Fibroblast of gingiva (primary cell): Measurements from ENCODE around the gene KIAA0825.
A peak's percentile ranks its signal among the peaks of the same experiment; 100 is the strongest.
"Not testable (repeated sequence)": the region's sequence is repeated elsewhere in the genome, so short reads cannot be mapped to it uniquely, and the experiment has no call there.

Source experiments
- DNase-seq: peaks from one replicate; pipeline ENCODE4 v3.0.0-alpha.2; 2011; ENCODE audit warnings: low read depth

The KIAA0825 gene

GRCh38 chr5:94174748-94175411 lies 443.5 kb downstream of the KIAA0825 start:
- DNase-seq: peak; percentile 31

DNA sequence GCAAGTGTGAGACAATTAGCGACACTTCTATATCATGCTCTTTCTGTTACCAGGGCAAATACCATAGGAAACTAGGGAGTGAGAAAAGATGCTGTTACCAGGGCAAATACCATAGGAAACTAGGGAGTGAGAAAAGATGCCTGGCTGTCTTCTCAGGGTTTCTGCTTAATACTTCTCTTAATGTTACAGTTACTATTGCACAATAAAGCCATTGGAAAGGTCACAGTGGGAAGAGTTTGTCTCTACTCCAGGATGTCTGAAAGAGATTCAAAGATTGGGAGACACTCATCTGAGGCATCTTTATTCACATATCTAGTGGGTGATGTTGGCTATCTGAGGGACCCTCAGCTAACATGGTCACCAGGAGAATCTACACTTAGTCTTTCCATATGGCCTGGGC lies 445.3 kb downstream of the KIAA0825 start:
- peak; percentile 12 for DNase-seq

GRCh38 chr5:94171070-94171469 lies 447.3 kb downstream of the KIAA0825 start:
- DNase-seq: not testable (repeated sequence)

DNA sequence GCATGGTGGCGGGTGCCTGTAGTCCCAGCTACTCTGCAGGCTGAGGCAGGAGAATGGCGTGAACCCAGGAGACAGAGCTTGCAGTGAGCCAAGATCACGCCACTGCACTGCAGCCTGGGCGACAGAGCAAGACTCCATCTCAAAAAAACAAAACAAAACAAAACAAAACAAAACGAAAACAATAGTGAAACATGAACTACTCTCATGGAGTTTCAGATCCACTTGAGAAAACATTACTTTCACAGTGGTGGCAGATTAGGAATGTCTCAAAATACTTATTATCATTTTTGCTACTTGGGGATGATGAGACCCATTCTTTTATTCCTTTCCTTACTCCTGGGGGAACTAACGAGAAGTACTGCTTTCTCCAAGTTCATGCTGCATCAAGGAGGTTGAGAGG lies 448.2 kb downstream of the KIAA0825 start:
- DNase-seq: not testable (repeated sequence)

- no peak for DNase-seq
Observed at GRCh38 chr5:94168151-94168550, 450.3 kb downstream of the KIAA0825 start.

DNA sequence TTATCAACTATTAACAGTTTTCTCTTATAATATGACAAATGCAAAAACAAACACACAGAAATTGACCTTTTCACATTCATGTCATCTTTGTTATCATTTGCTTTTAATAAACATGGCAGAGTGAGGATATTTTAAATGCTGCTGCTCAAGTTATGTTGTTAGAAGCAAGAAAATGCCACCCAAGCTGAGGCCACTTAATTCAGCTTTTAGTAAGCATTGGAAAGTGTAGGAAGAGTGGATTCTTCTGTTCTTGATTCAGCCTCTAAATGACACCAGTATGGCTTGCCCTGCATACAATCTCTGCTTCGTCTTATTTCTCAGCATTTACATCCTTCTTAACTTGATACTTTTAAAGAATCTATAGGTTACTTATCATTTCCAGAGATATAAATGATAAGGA lies 456.6 kb downstream of the KIAA0825 start:
- DNase-seq: no peak

GRCh38 chr5:94159144-94159543 lies 459.3 kb downstream of the KIAA0825 start:
- no peak for DNase-seq

DNA sequence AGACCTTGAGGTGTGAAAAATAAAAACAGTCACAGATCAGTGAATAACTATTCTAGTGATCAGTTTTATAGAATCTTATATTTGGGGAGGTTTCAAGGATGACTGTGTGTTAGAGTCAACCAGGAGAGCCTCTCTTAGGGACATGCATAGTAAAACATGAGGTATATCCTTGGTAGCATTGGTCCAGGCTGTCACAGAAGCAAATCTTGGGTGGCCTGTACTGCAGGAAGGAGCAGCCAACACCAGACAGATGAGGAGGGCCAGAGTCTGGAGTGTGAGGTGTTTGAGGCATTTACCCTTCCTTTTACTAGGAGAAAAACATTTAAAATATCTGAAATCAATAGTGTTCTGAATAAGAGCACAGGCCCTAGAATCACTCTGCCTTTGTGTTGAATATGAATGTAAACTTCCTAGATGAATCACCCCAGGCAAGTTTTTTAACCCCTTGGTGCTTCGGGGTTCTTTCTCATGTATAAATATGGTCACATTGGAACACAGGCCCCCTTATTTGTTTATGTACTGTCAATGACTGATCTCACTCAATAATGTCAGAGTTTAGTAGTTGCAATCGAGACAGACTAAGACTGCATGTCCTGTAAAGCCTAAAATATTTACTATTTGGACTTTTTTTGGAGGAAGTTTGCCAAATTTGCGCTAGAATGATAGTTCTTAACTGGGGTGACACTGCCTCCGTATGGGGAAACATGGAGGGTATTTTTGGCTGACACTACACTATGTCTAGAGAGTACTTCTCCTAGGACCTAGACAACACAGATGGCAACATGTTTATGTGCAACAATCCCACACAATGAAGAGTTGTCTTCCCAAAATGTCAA lies 460.5 kb downstream of the KIAA0825 start:
- DNase-seq: no peak

GRCh38 chr5:94154672-94155071 lies 463.7 kb downstream of the KIAA0825 start:
- no peak for DNase-seq

- peak; percentile 13 for DNase-seq
Observed at GRCh38 chr5:94153736-94154450, 464.5 kb downstream of the KIAA0825 start.

DNA sequence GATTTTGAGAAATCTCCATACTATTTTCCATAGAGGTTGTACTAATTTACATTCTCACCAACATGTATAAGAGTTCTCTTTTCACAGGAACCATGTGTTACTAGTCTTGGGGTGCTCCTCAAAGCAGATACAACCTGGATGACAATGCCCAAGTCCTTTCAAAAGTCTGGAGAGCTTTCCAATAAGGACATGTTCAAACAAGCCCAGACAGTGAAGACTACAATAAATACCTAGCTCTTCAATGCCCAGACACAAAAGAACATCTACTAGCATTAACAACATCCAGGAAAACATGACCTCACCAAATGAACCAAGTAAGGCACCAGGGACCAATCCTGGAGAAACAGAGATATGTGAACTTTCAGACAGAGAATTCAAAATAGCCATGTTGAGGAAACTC lies 474.8 kb downstream of the KIAA0825 start:
- DNase-seq: not testable (repeated sequence)

DNA sequence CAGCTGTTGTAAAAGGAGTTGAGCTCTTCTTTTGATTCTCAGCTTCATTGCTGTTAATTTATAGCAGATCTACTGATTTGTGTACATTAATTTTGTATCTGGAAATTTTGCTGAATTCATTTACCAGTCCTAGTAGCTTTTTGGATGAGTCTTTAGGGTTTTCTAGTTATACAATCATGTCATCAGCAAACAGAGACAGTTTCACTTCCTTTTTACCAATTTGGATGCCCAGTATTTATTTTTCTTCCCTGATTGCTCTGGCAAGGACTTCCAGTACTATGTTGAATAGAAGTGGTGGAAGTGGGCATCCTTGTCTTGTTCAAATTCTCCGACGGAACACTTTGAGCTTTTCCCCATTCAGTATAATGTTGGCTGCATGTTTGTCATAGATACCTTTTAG lies 478.1 kb downstream of the KIAA0825 start:
- no peak for DNase-seq

DNA sequence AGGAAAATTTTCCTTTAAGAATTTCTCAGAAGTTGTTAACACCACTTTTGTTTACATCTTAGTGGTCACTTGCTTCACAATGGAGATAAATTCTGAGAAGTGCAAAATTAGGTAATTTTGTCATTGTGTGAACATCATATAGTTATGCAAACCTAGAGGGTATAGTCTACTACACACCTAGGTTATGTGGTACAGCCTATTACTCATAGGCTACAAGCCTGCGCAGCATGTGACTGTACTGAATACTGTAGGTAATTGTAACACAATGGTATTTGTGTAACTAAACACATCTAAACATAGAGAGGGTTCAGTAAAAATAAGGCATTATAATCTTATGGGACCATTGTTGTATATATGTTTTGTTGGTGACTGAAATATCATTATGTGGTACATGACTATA lies 488.3 kb downstream of the KIAA0825 start:
- no peak for DNase-seq

GRCh38 chr5:94125107-94125506 lies 493.3 kb downstream of the KIAA0825 start:
- DNase-seq: no peak

GRCh38 chr5:94116317-94116716 lies 502.1 kb downstream of the KIAA0825 start:
- not testable (repeated sequence) for DNase-seq

- no peak for DNase-seq
Observed at GRCh38 chr5:94113087-94113486, 505.3 kb downstream of the KIAA0825 start.

DNA sequence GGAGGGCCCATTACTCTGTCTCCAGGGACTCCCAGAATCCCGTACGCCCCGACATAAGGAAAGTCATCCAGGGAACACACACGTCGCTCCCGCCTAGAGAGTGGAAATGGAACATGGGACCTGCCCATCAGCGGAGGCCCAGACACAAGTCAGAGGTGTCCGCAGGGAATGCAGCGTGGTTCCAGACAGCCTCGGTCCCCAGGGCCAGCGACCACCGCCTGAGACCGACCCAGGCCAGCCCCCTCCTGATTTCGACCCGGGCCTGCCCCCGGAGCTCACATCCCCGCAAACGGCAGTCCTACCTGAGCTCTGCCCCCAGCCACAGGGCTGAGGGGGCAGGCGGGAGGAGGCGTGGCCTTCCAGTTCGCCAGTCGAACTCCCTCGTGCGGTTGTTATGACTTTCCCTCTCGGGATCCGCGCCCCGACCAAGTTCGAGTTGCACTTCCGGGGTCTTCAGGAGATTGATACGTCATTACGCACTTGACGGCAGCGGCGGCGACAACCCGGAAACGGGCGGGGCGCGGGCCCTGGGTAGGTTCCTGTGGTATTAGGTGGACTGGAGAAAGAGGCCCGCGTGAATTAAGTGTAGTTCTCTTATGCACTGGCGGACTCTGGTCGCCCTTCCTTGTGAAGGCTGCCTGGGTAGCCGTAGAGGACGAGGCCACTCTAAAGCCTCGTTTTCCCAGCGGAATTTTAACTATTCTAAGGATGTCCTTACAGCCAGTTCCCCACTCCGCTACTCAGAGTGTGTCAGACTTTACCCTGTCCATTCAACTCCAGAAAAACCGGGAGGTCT lies 507.0 kb downstream of the KIAA0825 start:
- DNase-seq: peak; percentile 95

GRCh38 chr5:94103514-94104245 lies 514.7 kb downstream of the KIAA0825 start:
- no peak for DNase-seq
